HG03460 (cell line): Measurements from ENCODE around the gene CRKL.
"Not testable (repeated sequence)": the region's sequence is repeated elsewhere in the genome, so short reads cannot be mapped to it uniquely, and the experiment has no call there.

Source experiments
- ATAC-seq: cut with Tn5 transposase; IDR thresholded peaks from one replicate; pipeline ENCODE4 v1.9.1; 2021; ENCODE audit not compliant: unreplicated experiment

The CRKL gene

DNA sequence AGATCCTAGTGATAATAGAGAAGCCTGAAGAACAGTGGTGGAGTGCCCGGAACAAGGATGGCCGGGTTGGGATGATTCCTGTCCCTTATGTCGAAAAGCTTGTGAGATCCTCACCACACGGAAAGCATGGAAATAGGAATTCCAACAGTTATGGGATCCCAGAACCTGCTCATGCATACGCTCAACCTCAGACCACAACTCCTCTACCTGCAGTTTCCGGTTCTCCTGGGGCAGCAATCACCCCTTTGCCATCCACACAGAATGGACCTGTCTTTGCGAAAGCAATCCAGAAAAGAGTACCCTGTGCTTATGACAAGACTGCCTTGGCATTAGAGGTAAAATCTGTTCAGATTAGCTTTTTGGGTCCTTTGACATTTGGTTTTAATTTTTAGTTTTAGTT, 16.7 kb downstream of the CRKL start:
- no peak for ATAC-seq

- not testable (repeated sequence) for ATAC-seq
Measured at GRCh38 chr22:20935049-20935448, 17.8 kb downstream of the CRKL start.

- ATAC-seq: not testable (repeated sequence)
Measured at GRCh38 chr22:20935780-20936539, 18.8 kb downstream of the CRKL start.

GRCh38 chr22:20937031-20937793, 20.0 kb downstream of the CRKL start:
- no peak for ATAC-seq

DNA sequence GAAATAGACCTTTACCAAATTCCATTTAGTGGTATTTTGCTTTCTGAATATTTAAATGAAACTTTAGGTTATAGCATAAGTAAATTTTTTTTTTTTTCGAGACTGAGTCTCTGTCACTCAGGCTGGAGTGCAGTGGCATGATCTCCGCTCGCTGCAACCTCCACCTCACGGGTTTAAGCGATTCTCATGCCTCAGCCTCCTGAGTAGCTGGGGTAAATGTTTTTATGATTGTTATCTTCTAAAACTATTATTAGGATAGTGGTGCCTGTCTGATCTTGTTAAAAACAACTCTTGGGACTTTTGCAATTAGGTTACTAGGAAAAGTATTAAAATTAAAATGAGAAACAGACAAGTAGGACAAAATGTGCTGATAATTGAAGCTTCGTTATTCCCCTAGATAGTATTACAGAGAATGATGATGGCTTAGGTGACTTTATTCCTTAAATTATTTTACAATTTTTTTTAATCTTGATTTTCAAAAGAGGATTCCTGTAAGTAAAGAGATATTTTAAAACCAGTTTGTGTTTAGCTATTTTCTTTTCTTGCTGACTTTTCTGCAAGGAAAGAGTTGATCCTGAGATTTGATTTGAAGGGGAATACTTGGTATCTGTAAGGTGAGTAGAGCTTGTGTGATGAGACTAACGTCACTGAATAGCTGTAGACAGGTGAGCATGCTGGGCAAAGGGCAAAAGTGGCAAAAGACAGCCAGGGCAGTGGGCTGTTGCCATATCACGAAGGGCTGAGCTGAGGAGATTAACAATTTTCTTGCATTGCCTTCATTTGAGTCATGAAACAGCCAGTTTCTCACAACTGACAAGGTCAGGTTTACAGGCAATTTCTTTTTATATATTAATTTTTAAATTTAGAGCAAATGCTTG, 20.8 kb downstream of the CRKL start:
- no peak for ATAC-seq

DNA sequence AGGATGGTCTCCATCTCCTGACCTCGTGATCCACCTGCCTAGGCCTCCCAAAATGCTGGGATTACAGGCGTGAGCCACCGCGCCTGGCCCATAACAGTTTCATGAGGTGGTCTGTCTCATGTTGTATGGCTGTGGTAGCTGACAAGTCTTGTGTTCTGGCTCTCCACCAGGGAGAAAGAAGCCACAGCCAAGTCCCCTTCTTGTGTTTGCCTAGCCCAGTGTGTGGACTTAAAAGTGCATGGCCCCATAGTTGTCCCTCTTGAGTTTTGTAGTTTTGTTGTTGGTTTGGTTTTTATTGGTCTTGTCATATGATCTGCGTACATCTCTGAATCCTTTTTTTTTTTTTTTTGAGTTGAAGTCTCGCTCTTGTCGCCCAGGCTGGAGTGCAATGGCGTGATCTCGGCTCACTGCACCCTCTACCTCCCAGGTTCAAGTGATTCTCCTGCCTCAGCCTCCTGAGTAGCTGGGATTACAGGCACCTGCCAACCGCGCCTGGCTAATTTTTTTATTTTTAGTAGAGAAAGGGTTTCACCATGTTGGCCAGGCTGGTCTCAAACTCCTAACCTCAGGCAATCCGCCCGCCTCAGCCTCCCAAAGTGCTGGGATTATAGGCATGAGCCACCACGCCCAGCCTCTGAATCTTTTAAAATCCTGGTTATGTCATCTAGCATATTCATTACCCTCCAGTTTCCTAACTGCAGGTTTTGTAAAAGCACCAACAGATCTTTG, 22.4 kb downstream of the CRKL start:
- not testable (repeated sequence) for ATAC-seq

- no peak for ATAC-seq
Measured at GRCh38 chr22:20940186-20940651, 23.0 kb downstream of the CRKL start.

- ATAC-seq: no peak
Measured at GRCh38 chr22:20940904-20941385, 23.7 kb downstream of the CRKL start.

DNA sequence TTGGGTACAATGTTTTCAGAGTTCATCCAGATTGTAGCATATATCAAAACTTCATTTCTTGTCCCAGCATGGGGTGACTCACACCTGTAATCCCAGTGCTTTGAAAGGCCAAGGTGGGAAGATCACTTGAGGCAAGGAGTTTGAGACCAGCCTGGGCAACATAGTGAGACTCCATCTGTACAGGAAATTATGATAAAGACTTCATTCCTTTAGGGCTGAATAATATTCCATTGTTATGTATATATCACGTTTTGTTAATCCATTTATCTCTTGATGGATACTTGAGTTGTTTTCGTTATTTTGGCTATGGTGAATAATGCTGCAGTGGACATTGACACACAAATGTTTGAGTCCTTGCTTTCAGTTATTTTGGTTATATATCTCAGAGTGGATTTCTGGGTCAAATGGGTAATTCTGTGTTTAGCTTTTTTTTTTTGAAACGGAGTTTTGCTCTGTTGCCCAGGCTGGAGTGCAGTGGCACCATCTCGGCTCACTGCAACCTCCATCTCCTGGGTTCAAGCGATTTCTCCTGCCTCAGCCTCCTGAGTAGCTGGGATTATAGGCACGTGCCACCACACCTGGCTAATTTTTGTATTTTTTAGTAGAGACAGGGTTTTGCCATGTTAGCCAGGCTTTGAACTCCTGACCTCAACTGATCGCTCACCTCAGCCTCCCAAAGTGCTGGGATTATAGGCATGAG, 25.1 kb downstream of the CRKL start:
- not testable (repeated sequence) for ATAC-seq

GRCh38 chr22:20943104-20943933, 26.1 kb downstream of the CRKL start:
- ATAC-seq: no peak

DNA sequence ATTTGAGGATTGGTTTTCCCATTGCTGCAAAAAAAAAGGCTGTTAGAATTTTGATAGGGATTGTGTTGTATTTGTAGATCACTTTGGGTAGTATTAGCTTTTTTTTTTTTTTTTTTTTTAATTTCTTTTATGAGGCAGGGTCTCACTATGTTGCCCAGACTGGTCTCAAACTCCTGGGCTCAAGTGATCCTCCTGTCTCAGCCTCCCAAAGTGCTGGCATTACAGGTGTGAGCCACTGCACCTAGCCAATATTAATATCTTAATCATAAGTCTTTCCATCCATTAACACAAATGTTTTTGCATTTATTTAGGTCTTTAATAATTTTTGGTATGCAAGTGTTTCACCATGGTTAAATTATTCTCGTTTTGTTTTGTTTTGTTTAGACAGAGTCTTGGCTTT, 26.8 kb downstream of the CRKL start:
- ATAC-seq: no peak

DNA sequence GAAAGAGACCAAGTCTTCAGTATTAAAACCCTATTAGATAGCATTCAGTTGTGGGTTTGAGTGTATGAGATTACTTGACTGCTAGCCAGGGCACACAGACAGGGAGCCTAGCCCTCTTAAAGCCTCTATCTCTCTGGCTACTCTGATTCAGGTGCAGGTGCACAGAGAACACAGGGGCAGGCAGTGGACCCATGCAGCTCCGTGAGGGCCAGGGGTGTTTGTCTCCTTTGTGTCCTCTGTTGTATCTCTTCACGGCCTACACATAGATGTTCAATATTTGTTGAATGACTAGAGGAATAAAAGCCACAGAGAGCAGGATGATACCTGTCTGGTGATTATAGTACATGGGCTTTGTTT, 28.3 kb downstream of the CRKL start:
- ATAC-seq: no peak

GRCh38 chr22:20946080-20946986, 29.1 kb downstream of the CRKL start:
- no peak for ATAC-seq

DNA sequence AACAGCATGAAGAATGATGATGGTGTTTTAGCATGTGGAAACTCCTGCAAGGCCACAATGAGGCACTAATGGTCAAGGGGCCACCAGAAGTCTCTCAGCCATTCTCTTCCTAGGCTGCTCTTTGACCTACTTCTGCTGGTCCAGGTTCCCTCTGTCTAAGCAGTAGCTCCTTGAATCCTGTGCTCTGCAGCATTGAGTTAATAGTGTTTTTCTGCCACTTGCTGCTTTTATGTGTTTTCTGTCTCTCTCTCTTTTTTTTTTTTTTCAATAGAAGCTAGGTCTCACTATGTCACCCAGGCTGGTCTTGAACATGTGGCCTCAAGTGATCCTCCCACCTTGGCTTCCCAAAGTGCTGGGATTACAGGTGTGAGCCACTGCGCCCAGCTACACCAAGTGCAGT, 29.8 kb downstream of the CRKL start:
- no peak for ATAC-seq

- ATAC-seq: no peak
Measured at GRCh38 chr22:20948450-20948849, 31.2 kb downstream of the CRKL start.

GRCh38 chr22:20948989-20949388, 31.8 kb downstream of the CRKL start:
- ATAC-seq: no peak

DNA sequence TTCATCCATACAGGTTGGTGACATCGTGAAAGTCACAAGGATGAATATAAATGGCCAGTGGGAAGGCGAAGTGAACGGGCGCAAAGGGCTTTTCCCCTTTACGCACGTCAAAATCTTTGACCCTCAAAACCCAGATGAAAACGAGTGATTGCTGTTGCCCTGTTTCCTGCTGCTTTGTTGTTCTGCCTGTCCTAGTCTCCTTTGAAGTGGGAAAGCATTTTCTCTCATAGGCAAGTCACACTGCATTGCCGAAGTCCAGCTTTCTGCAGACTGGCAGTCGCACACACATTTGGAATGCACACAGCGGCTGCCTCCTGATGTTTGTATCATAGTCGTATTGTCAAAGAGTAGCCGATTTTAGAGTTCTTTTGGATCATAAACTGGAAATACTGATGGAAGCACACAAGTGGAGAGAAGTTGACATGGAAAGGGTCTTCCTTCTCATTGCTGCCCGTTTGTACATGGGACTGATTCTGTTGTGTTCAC, 32.5 kb downstream of the CRKL start:
- ATAC-seq: no peak
